A549 treated with RU486 at 1 μM for 4 hours (cell line): ENCODE measurements around the gene TIMM23. TPM values are rescaled to one million over a fixed set of nuclear protein-coding genes. Genes with fewer than 3 reads are reported as not detected.

Experiments used
- total RNA-seq: library from RNA; stranded (reverse); fragments of 200-300 nt; extraction: Qiagen RNA extraction; gene quantifications from 5 replicates; pipeline ENCODE4 v1.2.3, GENCODE V29; 2022; ENCODE audit warnings: low read depth

TIMM23 gene
- total RNA-seq: 146 to 169 TPM (median 161 TPM) in 5 replicates

GRCh38 chr10:45972106-45972812 lies at the start of gene TIMM23:
Gene TIMM23 (plus strand): TSS chr10:45972489. CDS start chr10:45972625, 136 bp downstream.

GRCh38 chr10:46030091-46030937 lies 58.0 kb downstream of the TIMM23 start, which contains the start of gene NCOA4:
Gene NCOA4 (minus strand): TSS chr10:46030623. CDS start chr10:46016680, 13,943 bp downstream.

GRCh38 chr10:46046261-46046660 lies 74.0 kb downstream of the TIMM23 start, which contains the start of gene MSMB:
Gene MSMB (minus strand): TSS chr10:46046269. CDS start chr10:46046237, 32 bp downstream.

Other genes starting within 250 kb of the TIMM23 start
- 17.4 to 21.3 TPM (median 19.6 TPM) in 5 replicates for gene WASHC2C, start 245.2 kb upstream of the TIMM23 start, total RNA-seq
- 4.5 to 9.4 TPM (median 7.5 TPM) in 5 replicates for gene AGAP4, start 125.0 kb upstream of the TIMM23 start, total RNA-seq
- gene NCOA4, start 58.1 kb downstream of the TIMM23 start, total RNA-seq: 84.1 to 109 TPM (median 91.3 TPM) in 5 replicates
- not detected in 5 replicates for gene MSMB, start 73.8 kb downstream of the TIMM23 start, total RNA-seq